Karpas-422 (cell line): ENCODE measurements around the gene BMI1. TPM values are rescaled to one million over a fixed set of nuclear protein-coding genes. Genes with fewer than 3 reads are reported as not detected.
"Not testable (repeated sequence)": the region's sequence is repeated elsewhere in the genome, so short reads cannot be mapped to it uniquely, and the experiment has no call there.

ENCODE experiments used
- DNase-seq: peaks from one replicate; pipeline ENCODE4 v3.0.0-alpha.2; 2015
- H2AFZ ChIP-seq: fragments of 200-600 bp; sonication (generic); 2 replicates; pipeline ENCODE4 v1.6.1; 2014; ENCODE audit warnings: antibody characterized with exemption, low read length, mixed read lengths
- H3K27ac ChIP-seq: fragments of 200-600 bp; sonication (generic); 2 replicates; pipeline ENCODE4 v1.5.1; 2014; ENCODE audit warnings: mild to moderate bottlenecking, low read length, moderate library complexity
- H3K27me3 ChIP-seq: fragments of 200-600 bp; sonication (generic); 2 replicates; pipeline ENCODE4 v1.6.1; 2014; ENCODE audit warnings: low read length, mixed read lengths
- H3K36me3 ChIP-seq: fragments of 200-600 bp; sonication (generic); 2 replicates; pipeline ENCODE4 v1.6.1; 2014; ENCODE audit warnings: low read length, mixed read lengths; ENCODE audit not compliant: insufficient read depth
- H3K4me1 ChIP-seq: fragments of 200-600 bp; sonication (generic); 2 replicates; pipeline ENCODE4 v1.6.1; 2014; ENCODE audit warnings: mild to moderate bottlenecking, low read length, mixed read lengths
- H3K4me2 ChIP-seq: fragments of 200-600 bp; sonication (generic); 2 replicates; pipeline ENCODE4 v1.6.1; 2014; ENCODE audit warnings: low read length, low read depth, mild to moderate bottlenecking; ENCODE audit not compliant: poor library complexity, severe bottlenecking
- H3K4me3 ChIP-seq: fragments of 200-600 bp; sonication (generic); 2 replicates; pipeline ENCODE4 v1.5.1; 2014; ENCODE audit warnings: mild to moderate bottlenecking, antibody characterized with exemption, low read length, mixed read lengths
- H3K79me2 ChIP-seq: fragments of 200-600 bp; sonication (generic); 2 replicates; pipeline ENCODE4 v1.6.1; 2014; ENCODE audit warnings: mild to moderate bottlenecking, low read length, mixed read lengths
- H3K9ac ChIP-seq: fragments of 200-600 bp; sonication (generic); 2 replicates; pipeline ENCODE4 v1.6.0; 2014; ENCODE audit warnings: low read length
- H3K9me2 ChIP-seq: fragments of 200-600 bp; sonication (generic), shearing (Covaris generic); replicated peaks from 2 replicates; pipeline ENCODE4 v1.6.0; 2014; ENCODE audit warnings: mild to moderate bottlenecking, low read length, moderate library complexity; ENCODE audit not compliant: insufficient read depth
- H3K9me3 ChIP-seq: fragments of 300-700, 200-600 bp; sonication (generic); 2 replicates; pipeline ENCODE4 v1.6.1; 2014; ENCODE audit warnings: low read length, mixed read lengths
- H4K20me1 ChIP-seq: fragments of 200-600 bp; sonication (generic); 2 replicates; pipeline ENCODE4 v1.6.1; 2014; ENCODE audit warnings: mild to moderate bottlenecking, antibody characterized with exemption, low read length, low read depth; ENCODE audit not compliant: insufficient read depth
- total RNA-seq: library from RNA; depleted of rRNA; stranded (reverse); fragments of >200 nt; shearing (Covaris generic); gene quantifications from 2 replicates; pipeline ENCODE4 v1.2.3, GENCODE V29; 2014; ENCODE audit warnings: low replicate concordance

The BMI1 gene
- total RNA-seq, 1 experiment from 2014 or later = 30.4 TPM

DNA sequence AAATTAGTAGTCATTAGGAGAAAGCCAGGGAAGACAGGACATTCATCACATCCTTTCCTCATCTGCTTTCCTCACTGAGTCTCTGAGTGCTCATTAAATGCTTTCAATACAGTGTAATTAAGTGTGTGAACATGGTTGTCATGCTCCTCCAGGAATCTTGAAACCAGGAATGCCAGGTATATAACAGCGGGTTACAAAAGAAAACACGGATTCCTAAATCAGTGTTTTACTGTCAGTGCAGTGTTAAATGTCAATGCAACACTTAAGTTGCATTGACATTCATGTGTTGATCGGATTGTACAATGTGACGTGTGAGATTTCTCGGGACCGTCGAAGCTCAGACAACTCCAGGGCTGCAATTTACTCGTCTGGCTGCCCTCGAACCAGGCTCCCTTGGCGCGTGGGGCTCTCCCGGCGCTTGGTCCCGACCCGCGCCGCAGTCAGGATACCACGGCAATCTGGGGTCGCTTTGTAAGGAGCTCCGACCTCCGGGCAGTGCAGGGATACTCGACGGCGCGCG, 23.9 kb downstream of the BMI1 start:
- H3K36me3 ChIP-seq = no peaks in the 10 kb centered on the region
- no peak for DNase-seq
- no peaks in the 10 kb centered on the region for H3K9me3 ChIP-seq
- peaks cover 16% of the 10 kb centered on the region for H3K4me1 ChIP-seq
- no peak overlapping the region for H3K4me2 ChIP-seq
- H3K79me2 ChIP-seq = no peaks in the 10 kb centered on the region
- no peaks in the 10 kb centered on the region; the same call in 1 of the 2 replicates for H3K27me3 ChIP-seq
- no peak overlapping the region for H3K4me3 ChIP-seq
- no peak overlapping the region for H3K27ac ChIP-seq
- no peaks in the 10 kb centered on the region for H3K9me2 ChIP-seq
- no peak overlapping the region for H3K9ac ChIP-seq
- no peak overlapping the region for H2AFZ ChIP-seq
- H4K20me1 ChIP-seq = no peaks in the 10 kb centered on the region

- H3K79me2 ChIP-seq = no peaks in the 10 kb centered on the region
- H3K4me3 ChIP-seq = no peak within 1 kb of the TSS
- H3K9ac ChIP-seq = no peak within 1 kb of the TSS
- H2AFZ ChIP-seq = no peak within 1 kb of the TSS
- H3K9me2 ChIP-seq = no peaks in the 10 kb centered on the region
- H4K20me1 ChIP-seq = no peaks in the 10 kb centered on the region
- DNase-seq = no peak
- H3K4me1 ChIP-seq = peaks cover 14% of the 10 kb centered on the region
- no peak within 1 kb of the TSS for H3K27ac ChIP-seq
- H3K27me3 ChIP-seq = no peaks in the 10 kb centered on the region; the same call in 1 of the 2 replicates
- no peak within 1 kb of the TSS for H3K4me2 ChIP-seq
- H3K9me3 ChIP-seq = no peaks in the 10 kb centered on the region
- no peaks in the 10 kb centered on the region for H3K36me3 ChIP-seq
Observed at GRCh38 chr10:22345301-22346095, 24.6 kb downstream of the BMI1 start, which contains the start of gene SPAG6. Gene SPAG6 (plus strand): TSS chr10:22345496. CDS start chr10:22345612, 116 bp downstream.

DNA sequence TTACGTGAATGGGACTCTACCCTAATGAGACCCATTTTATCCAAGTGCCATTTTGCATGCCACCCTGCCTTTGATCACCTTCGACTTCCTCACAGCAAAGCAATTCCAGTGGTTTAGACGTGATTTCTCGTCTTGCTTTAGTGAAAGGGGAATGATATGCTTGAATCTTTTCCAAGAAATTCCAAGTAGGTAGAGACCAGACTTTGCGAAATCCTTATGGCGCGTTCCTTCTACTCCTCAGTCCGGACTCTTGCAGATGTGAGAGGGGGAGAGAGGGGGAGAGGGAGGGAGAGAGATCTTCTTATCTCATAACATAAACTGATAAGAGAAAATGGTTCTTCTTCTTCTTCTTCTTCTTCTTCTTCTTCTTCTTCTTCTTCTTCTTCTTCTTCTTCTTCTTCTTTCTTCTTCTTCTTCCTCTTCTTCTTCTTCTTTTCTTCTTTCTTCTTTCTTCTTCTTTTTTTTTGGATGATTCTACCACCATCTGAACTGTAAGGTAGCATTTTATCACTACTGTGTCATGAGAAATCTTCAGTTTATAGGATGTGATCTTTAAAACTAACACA, 25.3 kb downstream of the BMI1 start:
- H3K4me2 ChIP-seq = no peak overlapping the region
- no peaks in the 10 kb centered on the region; the same call in 1 of the 2 replicates for H3K27me3 ChIP-seq
- H3K9ac ChIP-seq = no peak overlapping the region
- no peaks in the 10 kb centered on the region for H3K36me3 ChIP-seq
- no peaks in the 10 kb centered on the region for H3K79me2 ChIP-seq
- H3K9me2 ChIP-seq = no peaks in the 10 kb centered on the region
- no peaks in the 10 kb centered on the region for H3K9me3 ChIP-seq
- H3K27ac ChIP-seq = no peak overlapping the region
- H3K4me1 ChIP-seq = peaks cover 10% of the 10 kb centered on the region
- H3K4me3 ChIP-seq = no peak overlapping the region
- H2AFZ ChIP-seq = no peak overlapping the region
- no peak for DNase-seq
- H4K20me1 ChIP-seq = no peaks in the 10 kb centered on the region

- H3K4me1 ChIP-seq = no peaks in the 10 kb centered on the region
- no peak overlapping the region for H3K9ac ChIP-seq
- no peaks in the 10 kb centered on the region for H3K9me3 ChIP-seq
- no peaks in the 10 kb centered on the region for H3K36me3 ChIP-seq
- no peaks in the 10 kb centered on the region for H3K27me3 ChIP-seq
- no peak overlapping the region for H3K4me2 ChIP-seq
- no peak for DNase-seq
- H3K4me3 ChIP-seq = no peak overlapping the region
- no peaks in the 10 kb centered on the region for H4K20me1 ChIP-seq
- H2AFZ ChIP-seq = no peak overlapping the region
- no peaks in the 10 kb centered on the region for H3K9me2 ChIP-seq
- no peak overlapping the region for H3K27ac ChIP-seq
- no peaks in the 10 kb centered on the region for H3K79me2 ChIP-seq
Observed at GRCh38 chr10:22349755-22350154, 28.9 kb downstream of the BMI1 start.

DNA sequence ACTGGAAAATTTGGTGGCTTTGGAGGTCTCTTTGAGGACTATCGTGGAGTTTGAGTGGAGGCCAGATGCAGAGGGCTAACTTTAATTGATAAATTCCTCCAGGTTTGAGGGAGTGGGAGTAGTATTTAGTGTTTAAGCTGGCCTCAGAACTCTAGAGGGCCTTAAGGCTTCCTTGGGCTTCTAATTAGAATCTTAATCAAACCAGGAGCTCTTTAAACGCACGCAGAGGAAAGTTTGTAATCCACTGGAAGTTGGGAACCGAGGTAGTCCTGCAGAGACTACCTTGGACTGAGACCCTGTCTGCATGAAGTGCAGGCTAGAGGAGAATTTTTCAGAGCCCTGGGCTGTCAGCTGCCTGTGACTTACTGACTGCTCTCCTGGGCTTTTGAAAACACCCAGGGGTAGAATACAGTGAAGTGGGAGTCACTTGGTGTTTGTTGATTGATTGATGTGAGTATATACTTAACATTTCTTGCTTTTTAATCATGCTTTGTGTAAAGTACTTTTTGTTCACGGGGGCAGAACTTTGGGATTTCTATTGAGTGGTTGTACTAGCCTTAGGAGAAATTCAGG, 30.3 kb downstream of the BMI1 start:
- no peak overlapping the region for H2AFZ ChIP-seq
- H4K20me1 ChIP-seq = no peaks in the 10 kb centered on the region

GRCh38 chr10:22356324-22356873, 35.5 kb downstream of the BMI1 start:
- Histone ChIP-seq H3K4me2 (no peak overlapping the region), H2AFZ (no peak overlapping the region), H4K20me1 (no peaks in the 10 kb centered on the region), H3K4me3 (no peak overlapping the region), H3K9me2 (no peaks in the 10 kb centered on the region), H3K79me2 (no peaks in the 10 kb centered on the region), H3K27me3 (no peaks in the 10 kb centered on the region), H3K9ac (no peak overlapping the region), H3K27ac (no peak overlapping the region), H3K9me3 (no peaks in the 10 kb centered on the region), H3K36me3 (no peaks in the 10 kb centered on the region), H3K4me1 (no peaks in the 10 kb centered on the region)
- no peak for DNase-seq

More for the DNA sequence above, 30.3 kb downstream of the BMI1 start:
- Histone ChIP-seq H3K9ac (no peak overlapping the region), H3K4me2 (no peak overlapping the region), H3K27me3 (no peaks in the 10 kb centered on the region), H3K79me2 (no peaks in the 10 kb centered on the region), H3K36me3 (no peaks in the 10 kb centered on the region), H3K4me1 (no peaks in the 10 kb centered on the region), H3K9me2 (no peaks in the 10 kb centered on the region), H3K27ac (no peak overlapping the region), H3K9me3 (no peaks in the 10 kb centered on the region), H3K4me3 (no peak overlapping the region)
- DNase-seq = no peak

GRCh38 chr10:22357770-22358169, 36.9 kb downstream of the BMI1 start:
- H3K9me2 ChIP-seq, H3K9ac ChIP-seq, H3K27me3 ChIP-seq, H3K4me2 ChIP-seq, DNase-seq, H2AFZ ChIP-seq, H3K36me3 ChIP-seq, H3K4me1 ChIP-seq, H4K20me1 ChIP-seq, H3K9me3 ChIP-seq, H3K4me3 ChIP-seq, H3K79me2 ChIP-seq, H3K27ac ChIP-seq: not testable (repeated sequence)

DNA sequence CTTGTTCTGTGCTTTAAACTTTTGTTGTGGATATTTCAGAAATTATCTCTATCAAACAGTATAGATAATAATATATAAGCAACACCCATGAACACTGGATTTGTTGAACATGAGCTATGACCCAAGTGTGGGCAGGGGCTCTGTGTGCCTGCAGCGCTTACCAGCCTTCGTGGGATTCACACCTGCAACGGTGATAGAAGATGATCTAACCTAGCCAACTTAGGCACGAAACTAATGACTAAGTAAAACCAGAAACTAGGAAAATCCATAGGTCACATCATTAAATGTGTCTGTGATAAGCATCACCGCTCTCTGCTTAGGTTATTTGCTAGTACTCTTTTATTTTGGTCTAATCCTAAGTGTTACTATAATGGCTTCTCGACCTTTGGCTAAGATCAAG, 42.4 kb downstream of the BMI1 start:
- Histone ChIP-seq H3K36me3 (no peaks in the 10 kb centered on the region), H3K27ac (no peak overlapping the region), H3K27me3 (no peaks in the 10 kb centered on the region), H3K9me2 (no peaks in the 10 kb centered on the region), H3K79me2 (no peaks in the 10 kb centered on the region), H3K4me1 (no peaks in the 10 kb centered on the region), H3K9me3 (no peaks in the 10 kb centered on the region), H2AFZ (no peak overlapping the region), H3K4me3 (no peak overlapping the region), H4K20me1 (no peaks in the 10 kb centered on the region), H3K9ac (no peak overlapping the region), H3K4me2 (no peak overlapping the region)
- no peak for DNase-seq
